Measurements from ENCODE around the gene CACNA2D3.

CACNA2D3 gene

GRCh38 chr3:54814224-54814623, 691.9 kb downstream of the CACNA2D3 start:
- H3K27ac Mint-ChIP-seq: no peak overlapping the region
- H3K4me3 Mint-ChIP-seq: no peak overlapping the region
- H3K27me3 Mint-ChIP-seq: no peaks in the 10 kb centered on the region
- H3K9me3 Mint-ChIP-seq (ENCODE audit: low read depth): peaks cover 4% of the 10 kb centered on the region
- H3K4me1 Mint-ChIP-seq (ENCODE audit: low read depth): no peaks in the 10 kb centered on the region
- H3K36me3 Mint-ChIP-seq: no peaks in the 10 kb centered on the region

- Mint-ChIP-seq H3K27ac (no peak overlapping the region), H3K4me3 (no peak overlapping the region), H3K27me3 (no peaks in the 10 kb centered on the region), H3K36me3 (no peaks in the 10 kb centered on the region), H3K9me3 (ENCODE audit: low read depth) (no peaks in the 10 kb centered on the region), H3K4me1 (ENCODE audit: low read depth) (no peaks in the 10 kb centered on the region)
Measured at GRCh38 chr3:54817628-54818027, 695.3 kb downstream of the CACNA2D3 start.

- Mint-ChIP-seq H3K27me3 (no peaks in the 10 kb centered on the region), H3K36me3 (no peaks in the 10 kb centered on the region), H3K4me3 (no peak overlapping the region), H3K9me3 (ENCODE audit: low read depth) (no peaks in the 10 kb centered on the region), H3K27ac (no peak overlapping the region), H3K4me1 (ENCODE audit: low read depth) (no peaks in the 10 kb centered on the region)
Measured at GRCh38 chr3:54818486-54818885, 696.1 kb downstream of the CACNA2D3 start.

GRCh38 chr3:54818942-54819341, 696.6 kb downstream of the CACNA2D3 start:
- Mint-ChIP-seq H3K36me3 (no peaks in the 10 kb centered on the region), H3K27me3 (no peaks in the 10 kb centered on the region), H3K9me3 (ENCODE audit: low read depth) (no peaks in the 10 kb centered on the region), H3K27ac (no peak overlapping the region), H3K4me1 (ENCODE audit: low read depth) (no peaks in the 10 kb centered on the region), H3K4me3 (no peak overlapping the region)

- Mint-ChIP-seq H3K36me3 (no peaks in the 10 kb centered on the region), H3K4me1 (ENCODE audit: low read depth) (no peaks in the 10 kb centered on the region), H3K4me3 (no peak overlapping the region), H3K9me3 (ENCODE audit: low read depth) (no peaks in the 10 kb centered on the region), H3K27me3 (no peaks in the 10 kb centered on the region), H3K27ac (no peak overlapping the region)
Measured at GRCh38 chr3:54819946-54820345, 697.6 kb downstream of the CACNA2D3 start.

- H3K4me3 Mint-ChIP-seq: no peak overlapping the region
- H3K27ac Mint-ChIP-seq: no peak overlapping the region
- H3K9me3 Mint-ChIP-seq (ENCODE audit: low read depth): no peaks in the 10 kb centered on the region
- H3K27me3 Mint-ChIP-seq: no peaks in the 10 kb centered on the region
- no peaks in the 10 kb centered on the region for H3K36me3 Mint-ChIP-seq
- H3K4me1 Mint-ChIP-seq (ENCODE audit: low read depth): no peaks in the 10 kb centered on the region
Measured at GRCh38 chr3:54822206-54822605, 699.9 kb downstream of the CACNA2D3 start.

- no peak overlapping the region for H3K27ac Mint-ChIP-seq
- H3K4me3 Mint-ChIP-seq: no peak overlapping the region
- H3K36me3 Mint-ChIP-seq: no peaks in the 10 kb centered on the region
- no peaks in the 10 kb centered on the region for H3K9me3 Mint-ChIP-seq (ENCODE audit: low read depth)
- H3K27me3 Mint-ChIP-seq: no peaks in the 10 kb centered on the region
- H3K4me1 Mint-ChIP-seq (ENCODE audit: low read depth): no peaks in the 10 kb centered on the region
Measured at GRCh38 chr3:54826251-54826691, 703.9 kb downstream of the CACNA2D3 start.

- no peaks in the 10 kb centered on the region for H3K9me3 Mint-ChIP-seq (ENCODE audit: low read depth)
- H3K4me1 Mint-ChIP-seq (ENCODE audit: low read depth): no peaks in the 10 kb centered on the region
- H3K4me3 Mint-ChIP-seq: no peak overlapping the region
- H3K27me3 Mint-ChIP-seq: no peaks in the 10 kb centered on the region
- H3K27ac Mint-ChIP-seq: no peak overlapping the region
- no peaks in the 10 kb centered on the region for H3K36me3 Mint-ChIP-seq
Measured at GRCh38 chr3:54827056-54827687, 704.8 kb downstream of the CACNA2D3 start.

GRCh38 chr3:54827776-54828175, 705.4 kb downstream of the CACNA2D3 start:
- no peaks in the 10 kb centered on the region for H3K4me1 Mint-ChIP-seq (ENCODE audit: low read depth)

GRCh38 chr3:54830658-54831057, 708.3 kb downstream of the CACNA2D3 start:
- H3K36me3 Mint-ChIP-seq: no peaks in the 10 kb centered on the region
- no peak overlapping the region for H3K4me3 Mint-ChIP-seq
- H3K27ac Mint-ChIP-seq: no peak overlapping the region
- H3K4me1 Mint-ChIP-seq (ENCODE audit: low read depth): no peaks in the 10 kb centered on the region
- H3K9me3 Mint-ChIP-seq (ENCODE audit: low read depth): no peaks in the 10 kb centered on the region
- no peaks in the 10 kb centered on the region for H3K27me3 Mint-ChIP-seq

More at GRCh38 chr3:54827776-54828175, 705.4 kb downstream of the CACNA2D3 start:
- H3K4me3 Mint-ChIP-seq: no peak overlapping the region
- H3K36me3 Mint-ChIP-seq: no peaks in the 10 kb centered on the region
- H3K27me3 Mint-ChIP-seq: no peaks in the 10 kb centered on the region
- H3K9me3 Mint-ChIP-seq (ENCODE audit: low read depth): no peaks in the 10 kb centered on the region
- no peak overlapping the region for H3K27ac Mint-ChIP-seq

GRCh38 chr3:54831112-54831511, 708.8 kb downstream of the CACNA2D3 start:
- H3K27me3 Mint-ChIP-seq: no peaks in the 10 kb centered on the region
- no peaks in the 10 kb centered on the region for H3K36me3 Mint-ChIP-seq
- H3K9me3 Mint-ChIP-seq (ENCODE audit: low read depth): no peaks in the 10 kb centered on the region

GRCh38 chr3:54832876-54833275, 710.5 kb downstream of the CACNA2D3 start:
- Mint-ChIP-seq H3K27me3 (no peaks in the 10 kb centered on the region), H3K4me3 (no peak overlapping the region), H3K36me3 (no peaks in the 10 kb centered on the region), H3K27ac (no peak overlapping the region), H3K9me3 (ENCODE audit: low read depth) (no peaks in the 10 kb centered on the region), H3K4me1 (ENCODE audit: low read depth) (no peaks in the 10 kb centered on the region)

More at GRCh38 chr3:54831112-54831511, 708.8 kb downstream of the CACNA2D3 start:
- Mint-ChIP-seq H3K27ac (no peak overlapping the region), H3K4me3 (no peak overlapping the region), H3K4me1 (ENCODE audit: low read depth) (no peaks in the 10 kb centered on the region)

- H3K4me1 Mint-ChIP-seq (ENCODE audit: low read depth): no peaks in the 10 kb centered on the region
- no peaks in the 10 kb centered on the region for H3K9me3 Mint-ChIP-seq (ENCODE audit: low read depth)
- no peak overlapping the region for H3K4me3 Mint-ChIP-seq
- H3K27ac Mint-ChIP-seq: no peak overlapping the region
- H3K27me3 Mint-ChIP-seq: no peaks in the 10 kb centered on the region
- H3K36me3 Mint-ChIP-seq: no peaks in the 10 kb centered on the region
Measured at GRCh38 chr3:54835701-54836100, 713.3 kb downstream of the CACNA2D3 start.

GRCh38 chr3:54836871-54837270, 714.5 kb downstream of the CACNA2D3 start:
- Mint-ChIP-seq H3K9me3 (ENCODE audit: low read depth) (no peaks in the 10 kb centered on the region), H3K27me3 (no peaks in the 10 kb centered on the region), H3K27ac (no peak overlapping the region), H3K4me3 (no peak overlapping the region), H3K36me3 (no peaks in the 10 kb centered on the region), H3K4me1 (ENCODE audit: low read depth) (no peaks in the 10 kb centered on the region)

GRCh38 chr3:54837964-54838363, 715.6 kb downstream of the CACNA2D3 start:
- Mint-ChIP-seq H3K4me1 (ENCODE audit: low read depth) (no peaks in the 10 kb centered on the region), H3K4me3 (no peak overlapping the region), H3K36me3 (no peaks in the 10 kb centered on the region), H3K9me3 (ENCODE audit: low read depth) (no peaks in the 10 kb centered on the region), H3K27me3 (no peaks in the 10 kb centered on the region), H3K27ac (no peak overlapping the region)

- Mint-ChIP-seq H3K4me1 (ENCODE audit: low read depth) (no peaks in the 10 kb centered on the region), H3K27me3 (peaks cover 12% of the 10 kb centered on the region), H3K4me3 (no peak overlapping the region), H3K27ac (no peak overlapping the region), H3K9me3 (ENCODE audit: low read depth) (no peaks in the 10 kb centered on the region), H3K36me3 (no peaks in the 10 kb centered on the region)
Measured at GRCh38 chr3:54841471-54841870, 719.1 kb downstream of the CACNA2D3 start.
